OCI-LY1 (cell line): ENCODE data around the gene ZNF23.

Source experiments
- H2AFZ ChIP-seq: fragments of 200-600 bp; sonication (generic), shearing (Covaris generic); 2 replicates; pipeline ENCODE4 v1.6.0; 2014; ENCODE audit warnings: antibody characterized with exemption, mild to moderate bottlenecking, low read length
- H3F3A ChIP-seq: fragments of 200-600 bp; sonication (generic), shearing (Covaris generic); 2 replicates; pipeline ENCODE4 v1.6.0; 2014; ENCODE audit warnings: mild to moderate bottlenecking, antibody characterized with exemption, low read length, moderate library complexity; ENCODE audit not compliant: insufficient read depth
- H3K27ac ChIP-seq: fragments of 200-600 bp; sonication (generic); 2 replicates; pipeline ENCODE4 v1.5.1; 2014; ENCODE audit warnings: low read length, mixed run types, mild to moderate bottlenecking, low read depth; ENCODE audit not compliant: poor library complexity, severe bottlenecking
- H3K27me3 ChIP-seq: fragments of 200-600 bp; sonication (generic); 2 replicates; pipeline ENCODE4 v1.6.0; 2014; ENCODE audit warnings: antibody characterized with exemption, mild to moderate bottlenecking, low read length, moderate library complexity; ENCODE audit not compliant: insufficient read depth
- H3K36me3 ChIP-seq: fragments of 200-600 bp; sonication (generic); 2 replicates; pipeline ENCODE4 v1.6.1; 2014; ENCODE audit warnings: mild to moderate bottlenecking, antibody characterized with exemption, low read length, moderate library complexity, mixed read lengths; ENCODE audit not compliant: insufficient read depth
- H3K4me1 ChIP-seq: fragments of 200-600 bp; sonication (generic); 2 replicates; pipeline ENCODE4 v1.5.1; 2014; ENCODE audit warnings: mild to moderate bottlenecking, low read length, moderate library complexity; ENCODE audit not compliant: insufficient read depth, severe bottlenecking
- H3K4me2 ChIP-seq: fragments of 200-600 bp; sonication (generic), shearing (Covaris generic); 2 replicates; pipeline ENCODE4 v1.6.1; 2014; ENCODE audit warnings: low read length
- H3K4me3 ChIP-seq: fragments of 200-600 bp; sonication (generic); 2 replicates; pipeline ENCODE4 v1.5.1; 2014; ENCODE audit warnings: low read length, low read depth, mild to moderate bottlenecking, mixed read lengths; ENCODE audit not compliant: poor library complexity, severe bottlenecking
- H3K79me2 ChIP-seq: fragments of 200-600 bp; shearing (Covaris generic); 2 replicates; pipeline ENCODE4 v1.6.1; 2016; ENCODE audit warnings: mixed run types, low read length, mixed read lengths; ENCODE audit not compliant: insufficient read depth
- H3K9ac ChIP-seq: fragments of 200-600 bp; sonication (generic), shearing (Covaris generic); 2 replicates; pipeline ENCODE4 v1.6.1; 2014; ENCODE audit warnings: mild to moderate bottlenecking, low read length, mixed read lengths
- H3K9me2 ChIP-seq: fragments of 200-600 bp; sonication (generic), shearing (Covaris generic); 2 replicates; pipeline ENCODE4 v1.6.1; 2014; ENCODE audit warnings: low read depth, mild to moderate bottlenecking, low read length, mixed read lengths
- H3K9me3 ChIP-seq: fragments of 200-600 bp; shearing (Covaris generic); 2 replicates; pipeline ENCODE4 v1.6.1; 2014; ENCODE audit warnings: low read length, mixed read lengths
- H4K20me1 ChIP-seq: fragments of 200-600 bp; sonication (generic), shearing (Covaris generic); 2 replicates; pipeline ENCODE4 v1.6.0; 2016; ENCODE audit warnings: mild to moderate bottlenecking, low read length; ENCODE audit not compliant: insufficient read depth
- CTCF ChIP-seq: fragments of 200-600 bp; sonication (generic), shearing (Covaris generic); IDR thresholded peaks from 2 replicates; pipeline ENCODE4 v1.5.1; 2017; ENCODE audit warnings: mild to moderate bottlenecking, antibody characterized with exemption, low read length, moderate library complexity, mixed read lengths
- EZH2 ChIP-seq: fragments of 200-600 bp; sonication (generic), shearing (Covaris generic); IDR thresholded peaks from 2 replicates; pipeline ENCODE4 v1.8.0; 2017; ENCODE audit warnings: borderline replicate concordance, mixed run types, mild to moderate bottlenecking, antibody characterized with exemption, low read length, moderate library complexity, mixed read lengths

The ZNF23 gene

GRCh38 chr16:71410146-71410545 lies 51.9 kb downstream of the ZNF23 start:
- Histone ChIP-seq H3K79me2 (no peaks in the 10 kb centered on the region), H3K4me1 (no peaks in the 10 kb centered on the region), H3K9me2 (no peaks in the 10 kb centered on the region), H3F3A (no peaks in the 10 kb centered on the region), H3K36me3 (no peaks in the 10 kb centered on the region), H3K4me2 (no peak overlapping the region), H3K4me3 (no peak overlapping the region), H3K27me3 (no peaks in the 10 kb centered on the region; the same call in 1 of the 2 replicates), H3K9me3 (no peaks in the 10 kb centered on the region), H3K9ac (no peak overlapping the region), H3K27ac (no peak overlapping the region), H2AFZ (no peak overlapping the region), H4K20me1 (no peaks in the 10 kb centered on the region)
- TF ChIP-seq CTCF (no peak), EZH2 (no peak)

DNA sequence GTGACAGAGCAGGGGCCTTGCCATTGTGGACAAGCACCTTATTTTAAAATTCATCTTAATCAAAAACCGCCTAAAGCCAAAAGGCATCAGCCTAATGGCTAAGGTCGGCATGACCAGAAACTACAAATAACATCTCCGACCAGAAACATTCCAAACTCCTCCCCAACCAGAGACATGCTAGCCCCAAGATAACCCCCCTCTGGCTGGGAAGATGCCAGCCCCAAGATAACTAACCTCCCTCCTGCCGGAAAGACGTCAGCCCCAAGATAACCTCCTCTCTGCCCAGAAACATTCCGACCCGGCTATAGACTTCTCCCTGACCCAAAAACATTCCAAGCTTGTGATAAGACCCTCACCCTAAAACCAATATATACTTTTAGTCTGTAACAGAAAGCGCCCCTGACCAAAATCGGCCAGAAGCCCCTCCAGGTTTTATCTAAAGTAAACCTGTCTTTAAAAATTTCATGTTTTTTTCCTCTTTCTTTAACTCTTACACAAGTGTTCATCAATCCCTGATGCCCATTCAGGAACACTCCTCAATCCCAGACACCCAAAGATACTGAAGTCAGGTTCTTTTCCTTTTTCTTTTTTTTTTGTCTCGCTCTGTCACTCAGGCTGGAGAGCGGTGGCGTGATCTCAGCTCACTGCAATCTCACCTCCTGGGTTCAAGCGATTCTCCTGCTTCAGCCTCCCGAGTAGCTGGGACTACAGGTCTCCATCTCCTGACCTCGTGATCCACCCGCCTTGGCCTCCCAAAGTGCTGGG lies 52.9 kb downstream of the ZNF23 start:
- H3K4me2 ChIP-seq: no peak overlapping the region
- H3K27me3 ChIP-seq: no peaks in the 10 kb centered on the region; the same call in 1 of the 2 replicates
- H3K9me2 ChIP-seq: no peaks in the 10 kb centered on the region
- no peak overlapping the region for H3K4me3 ChIP-seq
- no peaks in the 10 kb centered on the region for H3K79me2 ChIP-seq
- H2AFZ ChIP-seq: no peak overlapping the region
- no peaks in the 10 kb centered on the region for H4K20me1 ChIP-seq
- H3F3A ChIP-seq: no peaks in the 10 kb centered on the region
- no peaks in the 10 kb centered on the region for H3K36me3 ChIP-seq
- no peak overlapping the region for H3K27ac ChIP-seq
- no peak for TF ChIP-seq CTCF
- no peak for TF ChIP-seq EZH2
- H3K4me1 ChIP-seq: no peaks in the 10 kb centered on the region
- no peak overlapping the region for H3K9ac ChIP-seq
- no peaks in the 10 kb centered on the region for H3K9me3 ChIP-seq

DNA sequence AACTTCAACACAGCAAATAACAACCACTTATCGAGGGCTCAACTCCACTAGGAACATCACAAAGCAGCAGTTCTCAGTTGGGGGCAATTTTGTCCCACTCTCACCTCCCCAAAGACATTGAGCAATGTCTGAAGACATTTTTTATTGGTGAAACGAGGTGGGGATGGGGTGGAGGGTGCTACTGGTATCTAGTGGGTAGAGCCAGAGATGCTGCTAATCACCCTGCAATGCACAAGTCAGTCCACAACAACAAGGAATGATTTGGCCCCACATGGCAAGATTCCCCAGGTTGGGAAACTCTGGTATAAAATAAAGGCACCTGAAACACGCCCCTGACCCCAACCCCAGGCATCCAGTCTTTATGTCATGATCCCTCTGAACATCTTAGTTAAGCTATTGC lies 53.5 kb downstream of the ZNF23 start:
- Histone ChIP-seq H3K36me3 (no peaks in the 10 kb centered on the region), H3K79me2 (no peaks in the 10 kb centered on the region), H2AFZ (no peak overlapping the region), H3F3A (no peaks in the 10 kb centered on the region), H3K27ac (no peak overlapping the region), H3K27me3 (no peaks in the 10 kb centered on the region; the same call in 1 of the 2 replicates), H3K4me3 (no peak overlapping the region), H3K4me2 (no peak overlapping the region), H4K20me1 (no peaks in the 10 kb centered on the region), H3K4me1 (no peaks in the 10 kb centered on the region), H3K9me2 (no peaks in the 10 kb centered on the region), H3K9ac (no peak overlapping the region), H3K9me3 (no peaks in the 10 kb centered on the region)
- no peak for TF ChIP-seq CTCF
- no peak for TF ChIP-seq EZH2
